HG02759 (cell line): ENCODE measurements around the gene TUBB3.
A peak's percentile ranks its signal among the peaks of the same experiment; 100 is the strongest.
"Not testable (repeated sequence)": the region's sequence is repeated elsewhere in the genome, so short reads cannot be mapped to it uniquely, and the experiment has no call there.

ENCODE experiments used
- ATAC-seq: cut with Tn5 transposase; IDR thresholded peaks from one replicate; pipeline ENCODE4 v1.9.1; 2021; ENCODE audit warnings: mild to moderate bottlenecking, moderate library complexity; ENCODE audit not compliant: unreplicated experiment

TUBB3 gene

GRCh38 chr16:89922884-89923639 is at the start of gene TUBB3:
Gene TUBB3, plus strand, starts transcription at chr16:89923342. Its CDS starts 60 bp downstream, at chr16:89923402.
- no peak for ATAC-seq

- ATAC-seq = peak; percentile 69
These were observed 49.0 kb upstream of the TUBB3 start for GRCh38 chr16:89873972-89874689.

- not testable (repeated sequence) for ATAC-seq
These were observed 44.0 kb upstream of the TUBB3 start for GRCh38 chr16:89879123-89879522.

- no peak for ATAC-seq
These were observed 42.4 kb upstream of the TUBB3 start for GRCh38 chr16:89880477-89881367.

GRCh38 chr16:89881368-89881730 is 41.8 kb upstream of the TUBB3 start:
- ATAC-seq = no peak

- no peak for ATAC-seq
These were observed 39.6 kb upstream of the TUBB3 start for GRCh38 chr16:89883346-89884040.

- ATAC-seq = no peak
These were observed 39.1 kb upstream of the TUBB3 start for GRCh38 chr16:89884041-89884421.

GRCh38 chr16:89887243-89887642 is 35.9 kb upstream of the TUBB3 start:
- no peak for ATAC-seq

- ATAC-seq = no peak
These were observed 32.9 kb upstream of the TUBB3 start for GRCh38 chr16:89890200-89890599.

GRCh38 chr16:89890886-89891657 is 32.1 kb upstream of the TUBB3 start:
- no peak for ATAC-seq

- ATAC-seq = no peak
These were observed 31.0 kb upstream of the TUBB3 start for GRCh38 chr16:89892055-89892630.

- no peak for ATAC-seq
These were observed 30.5 kb upstream of the TUBB3 start for GRCh38 chr16:89892635-89893034.

GRCh38 chr16:89893642-89894548 is 29.2 kb upstream of the TUBB3 start:
- ATAC-seq = no peak

GRCh38 chr16:89895482-89896250 is 27.5 kb upstream of the TUBB3 start:
- ATAC-seq = no peak

- no peak for ATAC-seq
These were observed 25.9 kb upstream of the TUBB3 start for GRCh38 chr16:89897204-89897603.

- ATAC-seq = no peak
These were observed 24.8 kb upstream of the TUBB3 start for GRCh38 chr16:89898201-89898967.

- ATAC-seq = no peak
These were observed 23.2 kb upstream of the TUBB3 start for GRCh38 chr16:89899879-89900481.
